Measurements from ENCODE around the gene WWP2. TPM values are rescaled to one million over a fixed set of nuclear protein-coding genes. Genes with fewer than 3 reads are reported as not detected.
"Not testable (repeated sequence)": the region's sequence is repeated elsewhere in the genome, so short reads cannot be mapped to it uniquely, and the experiment has no call there.

WWP2 gene
- polyA plus RNA-seq, 1 donor (not counting 4 experiments of a cell fraction or from before 2014, with no cell fraction given) = 6.9 TPM

DNA sequence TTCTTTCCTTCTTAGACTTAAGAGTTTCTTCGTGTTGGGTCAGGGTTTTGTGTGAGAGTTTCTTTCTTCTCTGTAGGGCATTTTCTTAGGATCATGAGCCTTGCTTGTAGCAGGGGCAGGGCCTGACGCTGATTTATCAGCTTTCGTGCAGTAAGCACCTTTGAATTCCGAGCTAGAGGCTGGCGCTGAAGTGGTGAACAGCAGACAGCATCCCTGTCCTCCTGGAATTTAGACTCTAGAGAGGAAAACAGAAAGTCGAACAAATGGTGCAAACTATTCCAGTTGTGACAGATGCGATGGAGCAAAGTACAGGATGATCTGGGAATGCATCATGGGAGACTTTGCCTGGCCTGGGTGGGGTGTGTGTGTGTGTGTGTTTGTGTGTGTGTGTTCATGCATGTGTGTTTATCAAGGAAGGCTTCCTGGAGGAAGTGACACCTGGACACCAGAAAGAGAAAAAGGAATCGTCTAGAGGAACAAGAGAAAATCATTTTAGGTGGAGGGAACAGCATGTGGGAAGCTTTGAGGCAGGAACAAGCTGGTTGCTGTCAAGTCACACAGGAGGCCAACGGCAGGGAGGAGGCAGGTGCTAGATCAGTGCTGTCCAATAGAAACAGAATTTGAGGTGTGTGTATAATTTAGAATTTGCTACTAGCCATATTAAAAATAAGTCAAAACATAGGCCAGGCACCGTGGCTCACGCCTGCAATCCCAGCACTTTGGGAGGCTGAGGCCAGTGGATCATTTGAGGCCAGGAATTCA lies 60.2 kb downstream of the WWP2 start:
- no peaks in the 10 kb centered on the region for H4K20me1 ChIP-seq (ENCODE audit: control insufficient read depth, extremely low read depth, insufficient read depth, low read length)
- H3K4me1 ChIP-seq (ENCODE audit: control insufficient read depth, extremely low read depth, insufficient read depth, low read length) = no peaks in the 10 kb centered on the region
- no peaks in the 10 kb centered on the region for H3K9me1 ChIP-seq (ENCODE audit: control insufficient read depth, extremely low read depth, insufficient read depth, low read length)
- H3K9me3 ChIP-seq (ENCODE audit: control insufficient read depth, low read depth, low read length) = no peaks in the 10 kb centered on the region
- TF ChIP-seq EZH2 (IDR thresholded peaks at IDR 0.05; ENCODE audit: low read length) = no peak
- TF ChIP-seq, protein P1, sequence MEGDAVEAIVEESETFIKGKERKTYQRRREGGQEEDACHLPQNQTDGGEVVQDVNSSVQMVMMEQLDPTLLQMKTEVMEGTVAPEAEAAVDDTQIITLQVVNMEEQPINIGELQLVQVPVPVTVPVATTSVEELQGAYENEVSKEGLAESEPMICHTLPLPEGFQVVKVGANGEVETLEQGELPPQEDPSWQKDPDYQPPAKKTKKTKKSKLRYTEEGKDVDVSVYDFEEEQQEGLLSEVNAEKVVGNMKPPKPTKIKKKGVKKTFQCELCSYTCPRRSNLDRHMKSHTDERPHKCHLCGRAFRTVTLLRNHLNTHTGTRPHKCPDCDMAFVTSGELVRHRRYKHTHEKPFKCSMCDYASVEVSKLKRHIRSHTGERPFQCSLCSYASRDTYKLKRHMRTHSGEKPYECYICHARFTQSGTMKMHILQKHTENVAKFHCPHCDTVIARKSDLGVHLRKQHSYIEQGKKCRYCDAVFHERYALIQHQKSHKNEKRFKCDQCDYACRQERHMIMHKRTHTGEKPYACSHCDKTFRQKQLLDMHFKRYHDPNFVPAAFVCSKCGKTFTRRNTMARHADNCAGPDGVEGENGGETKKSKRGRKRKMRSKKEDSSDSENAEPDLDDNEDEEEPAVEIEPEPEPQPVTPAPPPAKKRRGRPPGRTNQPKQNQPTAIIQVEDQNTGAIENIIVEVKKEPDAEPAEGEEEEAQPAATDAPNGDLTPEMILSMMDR (optimal IDR thresholded peaks at IDR 0.05 in 1 of 3, IDR thresholded peaks at IDR 0.05 in 1 of 3, conservative IDR thresholded peaks at IDR 0.05 in 1 of 3; ENCODE audit: extremely low read depth in 1 of 3, insufficient read depth in 2 of 3, low read length in 3 of 3) = no peak
- no peak overlapping the region for H3K27ac ChIP-seq (ENCODE audit: control insufficient read depth, insufficient read depth, low read length)
- H2AFZ ChIP-seq (ENCODE audit: control insufficient read depth, low read length) = no peak overlapping the region
- H3K9ac ChIP-seq (ENCODE audit: control insufficient read depth, extremely low read depth, insufficient read depth, low read length) = no peak overlapping the region
- H3K4me3 ChIP-seq (ENCODE audit: control insufficient read depth in 2 of 3, extremely low read depth in 1 of 3, insufficient read depth in 2 of 3, low read depth in 1 of 3, low read length in 3 of 3) = no peak overlapping the region
- no peak for FAIRE-seq
- no peaks in the 10 kb centered on the region for H3K36me3 ChIP-seq (ENCODE audit: control insufficient read depth in 2 of 2, extremely low read depth in 1 of 2, insufficient read depth in 2 of 2, low read length in 2 of 2)
- H3K4me2 ChIP-seq (ENCODE audit: control insufficient read depth, extremely low read depth, insufficient read depth, low read depth, low read length) = no peak overlapping the region
- H3K27me3 ChIP-seq (ENCODE audit: control insufficient read depth, extremely low read depth, insufficient read depth, low read length) = no peaks in the 10 kb centered on the region
- DNase-seq (ENCODE audit: low read depth, low spot score) = no peak
- dilution Hi-C loops (cut with MboI; ENCODE audit: extremely low pct_ligation_motif_present, low sequenced_read_pairs) = no loop called here
- no peaks in the 10 kb centered on the region for H3K79me2 ChIP-seq (ENCODE audit: control insufficient read depth, insufficient read depth, low read length)

DNA sequence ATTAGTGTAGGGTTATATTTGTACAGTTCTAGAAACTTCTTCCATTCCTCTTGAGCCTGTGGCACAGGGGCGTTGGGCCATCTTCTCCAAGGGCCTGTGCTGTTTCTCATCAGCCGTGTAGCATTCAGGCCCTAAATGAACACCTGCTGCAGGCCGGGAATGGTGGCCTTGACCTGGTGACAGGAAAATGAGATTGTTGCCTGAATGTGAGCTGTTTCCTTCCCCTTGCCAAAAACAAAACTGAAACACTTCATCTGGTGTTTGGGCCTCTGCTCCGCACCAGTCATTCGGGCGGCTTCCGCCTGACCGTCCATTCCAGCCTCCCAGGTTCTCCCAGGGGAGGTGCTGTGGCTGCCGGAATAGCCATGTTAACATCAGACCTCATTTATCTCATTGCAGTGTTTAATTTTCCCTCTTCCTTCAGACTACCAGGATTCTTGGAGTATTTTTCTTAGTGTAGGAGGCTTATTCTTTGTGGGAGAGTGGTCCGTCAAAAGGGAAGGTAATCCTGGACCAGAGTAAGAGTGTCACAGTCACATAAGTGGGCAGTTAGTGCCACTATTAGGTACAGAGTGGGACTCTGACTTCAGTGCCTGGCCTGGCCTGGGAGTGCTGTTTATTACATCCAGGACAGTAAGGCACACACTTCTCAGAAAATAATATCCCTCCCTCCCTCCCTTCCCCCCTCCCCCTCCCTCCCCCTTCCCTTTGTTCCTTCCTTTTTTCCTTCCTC lies 61.9 kb downstream of the WWP2 start:
- H4K20me1 ChIP-seq (ENCODE audit: control insufficient read depth, extremely low read depth, insufficient read depth, low read length) = no peaks in the 10 kb centered on the region
- no peaks in the 10 kb centered on the region for H3K9me1 ChIP-seq (ENCODE audit: control insufficient read depth, extremely low read depth, insufficient read depth, low read length)
- no peak overlapping the region for H3K9ac ChIP-seq (ENCODE audit: control insufficient read depth, extremely low read depth, insufficient read depth, low read length)
- dilution Hi-C loops (cut with MboI; ENCODE audit: extremely low pct_ligation_motif_present, low sequenced_read_pairs) = no loop called here
- H3K4me2 ChIP-seq (ENCODE audit: control insufficient read depth, extremely low read depth, insufficient read depth, low read depth, low read length) = no peak overlapping the region
- H3K27me3 ChIP-seq (ENCODE audit: control insufficient read depth, extremely low read depth, insufficient read depth, low read length) = no peaks in the 10 kb centered on the region
- H3K4me1 ChIP-seq (ENCODE audit: control insufficient read depth, extremely low read depth, insufficient read depth, low read length) = no peaks in the 10 kb centered on the region
- H3K27ac ChIP-seq (ENCODE audit: control insufficient read depth, insufficient read depth, low read length) = no peak overlapping the region
- H2AFZ ChIP-seq (ENCODE audit: control insufficient read depth, low read length) = no peak overlapping the region
- no peaks in the 10 kb centered on the region for H3K79me2 ChIP-seq (ENCODE audit: control insufficient read depth, insufficient read depth, low read length)
- FAIRE-seq (no peak), DNase-seq (ENCODE audit: low read depth, low spot score) (no peak)
- H3K9me3 ChIP-seq (ENCODE audit: control insufficient read depth, low read depth, low read length) = no peaks in the 10 kb centered on the region
- H3K36me3 ChIP-seq (ENCODE audit: control insufficient read depth in 2 of 2, extremely low read depth in 1 of 2, insufficient read depth in 2 of 2, low read length in 2 of 2) = peaks cover 0 to 2% of the 10 kb centered on the region in 2 experiments
- TF ChIP-seq EZH2 (IDR thresholded peaks at IDR 0.05; ENCODE audit: low read length) = no peak
- TF ChIP-seq, protein P1 (optimal IDR thresholded peaks at IDR 0.05 in 1 of 3, IDR thresholded peaks at IDR 0.05 in 1 of 3, conservative IDR thresholded peaks at IDR 0.05 in 1 of 3; ENCODE audit: extremely low read depth in 1 of 3, insufficient read depth in 2 of 3, low read length in 3 of 3) = no peak
- H3K4me3 ChIP-seq (ENCODE audit: control insufficient read depth in 2 of 3, extremely low read depth in 1 of 3, insufficient read depth in 2 of 3, low read depth in 1 of 3, low read length in 3 of 3) = no peak overlapping the region

DNA sequence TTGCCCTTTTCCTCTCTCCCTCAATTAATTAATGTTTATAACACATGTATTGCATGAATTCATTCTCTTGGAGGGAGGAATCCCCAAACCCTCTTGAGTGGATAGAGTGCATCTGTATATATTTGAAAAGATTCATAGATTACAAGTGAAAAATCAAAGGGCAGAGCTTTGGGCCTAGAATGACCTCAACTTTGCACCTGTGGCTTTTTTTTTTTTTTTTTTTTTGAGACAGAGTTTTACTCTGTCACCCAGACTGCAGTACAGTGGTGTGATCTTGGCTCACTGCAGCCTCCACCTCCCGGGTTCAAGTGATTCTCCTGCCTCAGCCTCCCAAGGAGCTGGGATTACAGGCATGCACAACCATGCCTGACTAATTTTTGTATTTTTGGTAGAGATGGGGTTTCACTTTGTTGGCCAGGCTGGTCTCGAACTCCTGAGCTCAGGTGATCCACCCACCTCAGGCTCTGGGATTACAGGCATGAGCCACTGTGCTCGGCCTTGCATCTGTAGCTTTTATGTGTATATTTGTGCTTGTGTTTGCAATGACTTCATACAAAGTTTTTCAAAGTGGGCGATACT lies 62.5 kb downstream of the WWP2 start:
- H3K4me2 ChIP-seq (ENCODE audit: control insufficient read depth, extremely low read depth, insufficient read depth, low read depth, low read length); H3K27me3 ChIP-seq (ENCODE audit: control insufficient read depth, extremely low read depth, insufficient read depth, low read length); FAIRE-seq; H2AFZ ChIP-seq (ENCODE audit: control insufficient read depth, low read length); H3K9ac ChIP-seq (ENCODE audit: control insufficient read depth, extremely low read depth, insufficient read depth, low read length); H3K9me1 ChIP-seq (ENCODE audit: control insufficient read depth, extremely low read depth, insufficient read depth, low read length); H4K20me1 ChIP-seq (ENCODE audit: control insufficient read depth, extremely low read depth, insufficient read depth, low read length); DNase-seq (ENCODE audit: low read depth, low spot score); H3K36me3 ChIP-seq (ENCODE audit: control insufficient read depth in 2 of 2, extremely low read depth in 1 of 2, insufficient read depth in 2 of 2, low read length in 2 of 2); H3K79me2 ChIP-seq (ENCODE audit: control insufficient read depth, insufficient read depth, low read length); H3K4me3 ChIP-seq (ENCODE audit: control insufficient read depth in 2 of 3, extremely low read depth in 1 of 3, insufficient read depth in 2 of 3, low read depth in 1 of 3, low read length in 3 of 3); dilution Hi-C loops (cut with MboI; ENCODE audit: extremely low pct_ligation_motif_present, low sequenced_read_pairs); H3K4me1 ChIP-seq (ENCODE audit: control insufficient read depth, extremely low read depth, insufficient read depth, low read length); H3K9me3 ChIP-seq (ENCODE audit: control insufficient read depth, low read depth, low read length); H3K27ac ChIP-seq (ENCODE audit: control insufficient read depth, insufficient read depth, low read length): not testable (repeated sequence)

All from keratinocyte (primary cell).